Thoracic aorta (tissue), 2 donors: ENCODE data around the gene SMC3. TPM values are rescaled to one million over a fixed set of nuclear protein-coding genes. Genes with fewer than 3 reads are reported as not detected.

ENCODE experiments used
- ATAC-seq: fragments of 150-250 bp; one replicate; pipeline ENCODE4 v1.8.0; 2017; ENCODE audit warnings: low read depth; ENCODE audit not compliant: insufficient number of reproducible peaks, low FRiP score
- DNase-seq: peaks from one replicate; pipeline ENCODE4 v3.0.0-alpha.2; 2020; ENCODE audit warnings: low spot score
- H3K27ac ChIP-seq, 2 donors: fragments of 200-600 bp; sonication (generic); 1 replicate in 1 of 2; 2 replicates in 1 of 2; pipeline ENCODE4 v1.5.1; 2016; ENCODE audit warnings: mild to moderate bottlenecking in 2 of 2, moderate library complexity in 2 of 2
- H3K27me3 ChIP-seq: fragments of 200-600 bp; sonication (generic); replicated peaks from 2 replicates; pipeline ENCODE4 v1.6.0; 2016; ENCODE audit warnings: mild to moderate bottlenecking; ENCODE audit not compliant: insufficient read depth
- H3K36me3 ChIP-seq: fragments of 200-600 bp; sonication (generic); one replicate; pipeline ENCODE4 v1.5.1; 2016
- H3K4me1 ChIP-seq, 2 donors: fragments of 200-600 bp; sonication (generic); 1 replicate in 1 of 2; 2 replicates in 1 of 2; pipeline versions ENCODE4 v1.5.1 to v1.6.0; 2016; ENCODE audit warnings: low read depth in 2 of 2, mild to moderate bottlenecking in 1 of 2; ENCODE audit not compliant: control insufficient read depth in 1 of 2
- H3K4me3 ChIP-seq: fragments of 200-600 bp; sonication (generic); 2 replicates; pipeline ENCODE4 v1.5.1; 2016; ENCODE audit warnings: mild to moderate bottlenecking
- H3K9me3 ChIP-seq: fragments of 200-600 bp; sonication (generic); 2 replicates; pipeline ENCODE4 v1.5.1; 2016
- CTCF ChIP-seq: fragments of 200-600 bp; sonication (generic); IDR thresholded peaks from one replicate; pipeline ENCODE4 v1.5.1; 2019; ENCODE audit warnings: antibody characterized with exemption
- total RNA-seq, 2 donors: library from RNA; depleted of rRNA; stranded (reverse); fragments of >200 nt; gene quantifications; one replicate each; pipeline versions ENCODE4 v1.1.0 to v1.2.3, GENCODE V29; 2016

SMC3 gene
- total RNA-seq, 2 donors from 2014 or later = 19.8 to 32.7 TPM

GRCh38 chr10:110648692-110649346 is 81.3 kb downstream of the SMC3 start:
- Histone ChIP-seq H3K9me3 (no peaks in the 10 kb centered on the region), H3K4me3 (no peak overlapping the region), H3K27me3 (no peaks in the 10 kb centered on the region), H3K4me1 (peaks cover 0 to 25% of the 10 kb centered on the region in 2 donors), H3K27ac (no peak overlapping the region), H3K36me3 (no peaks in the 10 kb centered on the region)
- no peak for DNase-seq
- no peak for ATAC-seq
- no peak for TF ChIP-seq CTCF

GRCh38 chr10:110649347-110650264 is 82.1 kb downstream of the SMC3 start:
- ATAC-seq (no peak), DNase-seq (no peak)
- Histone ChIP-seq H3K27me3 (no peaks in the 10 kb centered on the region), H3K36me3 (no peaks in the 10 kb centered on the region), H3K4me3 (no peak overlapping the region), H3K4me1 (peaks cover 0 to 20% of the 10 kb centered on the region in 2 donors), H3K27ac (peak overlapping the region in 1 of 2 donors; percentile 60), H3K9me3 (no peaks in the 10 kb centered on the region)
- no peak for TF ChIP-seq CTCF

- Histone ChIP-seq H3K27me3 (no peaks in the 10 kb centered on the region), H3K27ac (peak overlapping the region in 1 of 2 donors; percentile 60)
These were observed 82.8 kb downstream of the SMC3 start for GRCh38 chr10:110650265-110650668.

GRCh38 chr10:110651044-110651958 is 83.8 kb downstream of the SMC3 start:
- no peak for ATAC-seq
- Histone ChIP-seq H3K4me3 (peak overlapping the region; percentile 27), H3K27me3 (no peaks in the 10 kb centered on the region)

More at GRCh38 chr10:110650265-110650668, 82.8 kb downstream of the SMC3 start:
- Histone ChIP-seq H3K9me3 (no peaks in the 10 kb centered on the region), H3K36me3 (no peaks in the 10 kb centered on the region), H3K4me1 (peaks cover 0 to 15% of the 10 kb centered on the region in 2 donors), H3K4me3 (no peak overlapping the region)
- TF ChIP-seq CTCF = no peak
- no peak for ATAC-seq
- DNase-seq = no peak

More at GRCh38 chr10:110651044-110651958, 83.8 kb downstream of the SMC3 start:
- Histone ChIP-seq H3K27ac (peak overlapping the region in 1 of 2 donors; percentile 60), H3K36me3 (no peaks in the 10 kb centered on the region), H3K9me3 (no peaks in the 10 kb centered on the region), H3K4me1 (peaks cover 0 to 13% of the 10 kb centered on the region in 2 donors)
- DNase-seq = no peak
- no peak for TF ChIP-seq CTCF
